BLaER1 treated with 17β-estradiol and CSF1 and Interleukin-3, amounts not matched to agents 10 nM and 100 nM (cell line): Measurements from ENCODE around the gene GULP1.

Experiments used
- H3K27ac ChIP-seq, 11 experiments: shearing (Covaris generic); formaldehyde crosslinking; 2 replicates each; pipeline ENCODE4 v1.8.1; 2022
- H3K27me3 ChIP-seq, 11 experiments: shearing (Covaris generic); formaldehyde crosslinking; 2 replicates each; pipeline ENCODE4 v1.8.1; 2022
- H3K36me3 ChIP-seq, 11 experiments: shearing (Covaris generic); formaldehyde crosslinking; 2 replicates each; pipeline ENCODE4 v1.8.1; 2022
- H3K4me1 ChIP-seq, 10 experiments: shearing (Covaris generic); formaldehyde crosslinking; 2 replicates each; pipeline ENCODE4 v1.8.1; 2022
- H3K4me2 ChIP-seq, 11 experiments: shearing (Covaris generic); formaldehyde crosslinking; 2 replicates each; pipeline ENCODE4 v1.8.1; 2022
- H3K4me3 ChIP-seq, 10 experiments: shearing (Covaris generic); formaldehyde crosslinking; 2 replicates each; pipeline ENCODE4 v1.8.1; 2022
- H3K9ac ChIP-seq, 11 experiments: shearing (Covaris generic); formaldehyde crosslinking; 2 replicates each; pipeline ENCODE4 v1.8.1; 2022
- H3K9me3 ChIP-seq, 11 experiments: shearing (Covaris generic); formaldehyde crosslinking; replicated peaks in 1 of 11; 2 replicates each; pipeline ENCODE4 v1.8.1; 2022
- H4K20me1 ChIP-seq, 11 experiments: shearing (Covaris generic); formaldehyde crosslinking; 2 replicates each; pipeline ENCODE4 v1.8.1; 2022
- Cebpa-rat ChIP-seq, 11 experiments: shearing (Covaris generic); IDR thresholded peaks; 2 replicates each; pipeline ENCODE4 v1.8.1; 2022

Gene GULP1

DNA sequence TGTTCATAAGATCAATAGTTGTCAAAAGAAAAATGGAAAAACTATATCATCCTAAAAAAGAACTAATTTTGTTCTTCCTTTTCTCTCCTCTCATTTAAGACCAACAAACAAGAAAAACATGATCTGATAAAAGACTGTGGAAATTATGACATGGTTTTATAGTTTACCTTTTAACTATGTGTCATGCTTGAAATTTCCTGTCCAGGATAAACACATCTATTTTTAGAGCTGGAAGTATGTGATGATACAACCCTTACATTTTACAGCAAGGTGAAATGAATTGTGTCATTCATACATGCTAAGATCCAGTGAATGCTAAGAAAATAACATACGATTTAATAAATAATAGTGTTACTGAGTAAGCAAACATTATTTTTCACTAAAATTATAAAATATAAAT is 89.9 kb downstream of the GULP1 start:
- H3K27me3 ChIP-seq, result no peaks in the 10 kb centered on the region
- no peak overlapping the region for H3K4me3 ChIP-seq
- no peaks in the 10 kb centered on the region for H3K36me3 ChIP-seq
- H3K9ac ChIP-seq, result no peak overlapping the region
- H3K4me1 ChIP-seq, result no peaks in the 10 kb centered on the region
- TF ChIP-seq Cebpa-rat (IDR thresholded peaks at IDR 0.05), result no peak
- peaks cover 8 to 22% (median 14%) of the 10 kb centered on the region in 11 experiments; a peak in 17 of 22 replicates for H3K9me3 ChIP-seq
- no peak overlapping the region for H3K4me2 ChIP-seq
- no peaks in the 10 kb centered on the region for H4K20me1 ChIP-seq
- no peak overlapping the region for H3K27ac ChIP-seq

GRCh38 chr2:188382107-188382506 is 90.4 kb downstream of the GULP1 start:
- no peaks in the 10 kb centered on the region for H4K20me1 ChIP-seq
- H3K27ac ChIP-seq, result no peak overlapping the region
- no peaks in the 10 kb centered on the region for H3K36me3 ChIP-seq
- H3K4me2 ChIP-seq, result no peak overlapping the region
- TF ChIP-seq Cebpa-rat (IDR thresholded peaks at IDR 0.05), result no peak
- H3K4me3 ChIP-seq, result no peak overlapping the region
- no peaks in the 10 kb centered on the region for H3K27me3 ChIP-seq
- H3K9ac ChIP-seq, result no peak overlapping the region
- H3K9me3 ChIP-seq, result peaks cover 8 to 22% (median 14%) of the 10 kb centered on the region in 11 experiments; a peak in 17 of 22 replicates
- H3K4me1 ChIP-seq, result no peaks in the 10 kb centered on the region

DNA sequence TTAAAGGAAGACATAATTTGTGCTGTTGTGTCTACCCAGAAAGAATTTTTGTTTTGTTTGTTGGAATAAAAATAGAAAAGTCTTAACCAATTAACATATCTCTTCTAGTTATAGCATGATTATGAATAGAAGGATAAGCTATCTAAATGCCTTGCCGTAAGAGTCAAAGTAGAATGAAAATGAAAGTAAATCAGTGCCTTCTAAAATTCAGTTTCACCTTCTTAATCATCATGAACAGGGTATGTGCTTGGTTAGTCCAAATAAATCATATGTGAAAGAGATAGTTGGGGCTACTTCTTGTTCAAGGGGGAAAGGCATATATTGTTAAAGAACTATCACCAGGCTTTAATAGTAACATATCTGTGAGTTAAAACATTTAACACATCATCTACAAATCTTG is 91.5 kb downstream of the GULP1 start:
- Histone ChIP-seq H4K20me1 (no peaks in the 10 kb centered on the region), H3K9ac (no peak overlapping the region), H3K9me3 (peaks cover 8 to 22% (median 14%) of the 10 kb centered on the region in 11 experiments; a peak in 17 of 22 replicates), H3K4me3 (no peak overlapping the region), H3K36me3 (no peaks in the 10 kb centered on the region), H3K27ac (no peak overlapping the region), H3K4me2 (no peak overlapping the region), H3K27me3 (no peaks in the 10 kb centered on the region), H3K4me1 (no peaks in the 10 kb centered on the region)
- TF ChIP-seq Cebpa-rat (IDR thresholded peaks at IDR 0.05), result no peak

- no peak overlapping the region for H3K9ac ChIP-seq
- no peaks in the 10 kb centered on the region for H3K36me3 ChIP-seq
- no peaks in the 10 kb centered on the region for H3K27me3 ChIP-seq
- no peaks in the 10 kb centered on the region for H4K20me1 ChIP-seq
- H3K27ac ChIP-seq, result no peak overlapping the region
- H3K4me3 ChIP-seq, result no peak overlapping the region
- peaks cover 8 to 22% (median 14%) of the 10 kb centered on the region in 11 experiments; a peak in 17 of 22 replicates for H3K9me3 ChIP-seq
- H3K4me2 ChIP-seq, result no peak overlapping the region
- no peaks in the 10 kb centered on the region for H3K4me1 ChIP-seq
- TF ChIP-seq Cebpa-rat (IDR thresholded peaks at IDR 0.05), result no peak
Observed at GRCh38 chr2:188385857-188386256, 94.2 kb downstream of the GULP1 start.

DNA sequence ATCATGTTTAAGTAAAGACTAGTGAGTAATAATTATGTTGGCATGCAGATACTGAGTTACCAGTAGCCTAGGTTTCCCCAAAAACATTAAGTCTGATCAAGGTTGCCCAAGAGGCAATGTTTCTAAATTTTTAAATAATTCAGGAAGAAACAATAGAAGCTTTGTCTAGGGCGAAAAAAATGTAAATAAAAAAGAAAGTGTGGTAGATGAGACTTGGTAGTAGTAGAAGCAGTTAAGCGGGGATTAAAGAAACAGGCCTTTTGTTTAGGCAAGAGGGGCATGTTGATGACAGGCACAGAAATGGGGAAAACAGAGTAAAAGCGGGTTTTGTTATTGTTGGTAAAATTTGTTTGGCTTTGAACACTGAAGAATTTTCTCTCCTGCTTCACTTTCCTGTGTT is 97.2 kb downstream of the GULP1 start:
- Histone ChIP-seq H3K27ac (no peak overlapping the region), H3K9ac (no peak overlapping the region), H3K27me3 (no peaks in the 10 kb centered on the region), H3K4me1 (no peaks in the 10 kb centered on the region), H3K4me2 (no peak overlapping the region), H4K20me1 (no peaks in the 10 kb centered on the region), H3K9me3 (peaks cover 9 to 26% (median 14%) of the 10 kb centered on the region in 11 experiments; a peak in 18 of 22 replicates), H3K4me3 (no peak overlapping the region), H3K36me3 (no peaks in the 10 kb centered on the region)
- TF ChIP-seq Cebpa-rat (IDR thresholded peaks at IDR 0.05), result no peak

GRCh38 chr2:188391354-188391753 is 99.7 kb downstream of the GULP1 start:
- Histone ChIP-seq H3K27ac (no peak overlapping the region), H3K9me3 (peaks cover 0 to 5% (median 0%) of the 10 kb centered on the region in 11 experiments; a peak in 2 of 22 replicates), H3K9ac (no peak overlapping the region), H3K36me3 (no peaks in the 10 kb centered on the region), H3K4me1 (no peaks in the 10 kb centered on the region), H3K27me3 (no peaks in the 10 kb centered on the region), H3K4me2 (no peak overlapping the region), H4K20me1 (no peaks in the 10 kb centered on the region), H3K4me3 (no peak overlapping the region)
- no peak for TF ChIP-seq Cebpa-rat (IDR thresholded peaks at IDR 0.05)

GRCh38 chr2:188394931-188395472 is 103.3 kb downstream of the GULP1 start:
- Histone ChIP-seq H3K4me3 (no peak overlapping the region), H3K27ac (no peak overlapping the region), H3K36me3 (no peaks in the 10 kb centered on the region), H3K9me3 (peaks cover 0 to 5% (median 0%) of the 10 kb centered on the region in 11 experiments; a peak in 2 of 22 replicates), H4K20me1 (no peaks in the 10 kb centered on the region), H3K4me2 (no peak overlapping the region), H3K9ac (no peak overlapping the region), H3K4me1 (no peaks in the 10 kb centered on the region), H3K27me3 (no peaks in the 10 kb centered on the region)
- TF ChIP-seq Cebpa-rat (IDR thresholded peaks at IDR 0.05), result no peak

DNA sequence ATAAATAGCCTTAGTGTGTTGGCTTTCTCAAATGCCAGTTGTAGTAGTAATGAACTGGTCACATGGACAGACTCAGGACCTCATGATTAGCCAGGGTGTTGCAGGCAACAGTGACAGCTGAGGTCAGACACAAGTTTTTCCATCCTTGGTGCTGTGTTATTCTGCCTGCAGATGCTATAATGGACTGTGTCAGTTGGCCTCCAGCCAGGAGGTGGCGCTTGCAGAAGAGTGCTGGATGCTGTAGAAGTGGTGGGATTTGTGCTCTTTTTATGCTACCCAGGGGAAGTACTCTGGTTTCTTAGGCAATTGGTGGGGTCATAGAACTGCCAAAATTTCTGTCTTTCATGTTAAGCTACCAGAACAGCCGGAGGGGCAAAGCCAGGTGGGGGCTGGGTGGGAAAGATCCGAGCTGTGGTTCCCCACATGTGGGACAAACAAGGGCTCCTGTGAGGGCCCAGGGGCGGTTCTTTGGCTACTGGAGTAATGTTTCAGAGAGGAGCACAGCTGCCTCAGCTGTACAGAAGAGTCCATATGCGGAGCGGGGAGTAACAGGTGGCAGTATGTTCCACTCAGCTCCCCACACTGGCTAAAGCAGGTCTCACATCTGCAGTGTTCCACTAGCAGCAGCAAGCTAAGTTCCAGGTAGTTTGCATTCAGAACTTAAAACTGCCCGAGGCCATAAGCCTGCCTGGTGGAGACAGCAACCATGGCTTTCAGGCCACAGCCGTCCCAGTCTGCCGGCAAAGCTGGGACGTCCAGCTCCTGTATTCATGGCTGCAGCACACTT is 104.4 kb downstream of the GULP1 start:
- Histone ChIP-seq H3K27me3 (no peaks in the 10 kb centered on the region), H3K9me3 (peaks cover 0 to 5% (median 0%) of the 10 kb centered on the region in 11 experiments; a peak in 2 of 22 replicates), H4K20me1 (no peaks in the 10 kb centered on the region), H3K27ac (no peak overlapping the region), H3K4me1 (no peaks in the 10 kb centered on the region), H3K36me3 (no peaks in the 10 kb centered on the region), H3K4me3 (no peak overlapping the region), H3K9ac (no peak overlapping the region), H3K4me2 (no peak overlapping the region)
- no peak for TF ChIP-seq Cebpa-rat (IDR thresholded peaks at IDR 0.05)

GRCh38 chr2:188399159-188399558 is 107.5 kb downstream of the GULP1 start:
- H3K9me3 ChIP-seq, result 0 out of 22 replicates have a peak, but pooled peaks cover 0 to under 1% (median 0%) of the 10 kb centered on the region in 11 experiments
- H3K9ac ChIP-seq, result no peak overlapping the region

DNA sequence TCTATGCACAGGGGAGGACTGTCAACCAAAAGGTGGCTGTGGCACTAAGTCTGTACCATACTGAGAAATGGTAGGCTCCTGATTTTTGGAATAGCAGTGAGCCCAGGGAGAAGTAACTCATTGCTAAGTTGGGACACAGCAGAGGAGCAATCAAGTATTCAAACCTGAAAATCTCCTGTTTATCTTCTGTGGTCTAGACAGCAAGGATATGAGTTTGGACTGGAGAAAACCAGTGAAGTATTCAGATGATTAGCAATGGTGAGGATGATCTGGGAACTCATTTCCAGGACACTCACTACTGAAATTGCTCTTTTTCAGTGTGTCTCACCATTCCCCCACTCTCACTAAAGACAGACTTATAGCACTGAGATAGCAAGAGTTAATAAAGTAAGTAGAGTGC is 112.0 kb downstream of the GULP1 start:
- no peaks in the 10 kb centered on the region for H3K4me1 ChIP-seq
- H3K9ac ChIP-seq, result no peak overlapping the region
- no peak overlapping the region for H3K4me3 ChIP-seq
- TF ChIP-seq Cebpa-rat (IDR thresholded peaks at IDR 0.05), result no peak
- no peaks in the 10 kb centered on the region for H4K20me1 ChIP-seq
- no peak overlapping the region for H3K4me2 ChIP-seq
- H3K27ac ChIP-seq, result no peak overlapping the region
- H3K36me3 ChIP-seq, result no peaks in the 10 kb centered on the region
- no peaks in the 10 kb centered on the region for H3K27me3 ChIP-seq
- peaks cover 16 to 30% (median 24%) of the 10 kb centered on the region in 11 experiments for H3K9me3 ChIP-seq

More at GRCh38 chr2:188399159-188399558, 107.5 kb downstream of the GULP1 start:
- Histone ChIP-seq H3K27me3 (no peaks in the 10 kb centered on the region), H3K4me3 (no peak overlapping the region), H3K27ac (no peak overlapping the region), H3K4me2 (no peak overlapping the region), H4K20me1 (no peaks in the 10 kb centered on the region), H3K36me3 (no peaks in the 10 kb centered on the region), H3K4me1 (no peaks in the 10 kb centered on the region)
- no peak for TF ChIP-seq Cebpa-rat (IDR thresholded peaks at IDR 0.05)
